GM12878 (cell line): Measurements from ENCODE around the gene SGMS1. TPM values are rescaled to one million over a fixed set of nuclear protein-coding genes. Genes with fewer than 3 reads are reported as not detected.

Experiments used
- BCLAF1 ChIP-seq: fragments of 450-650 bp; IDR thresholded peaks from 2 replicates; pipeline ENCODE4 v1.6.1; 2017; ENCODE audit warnings: antibody characterized with exemption, mild to moderate bottlenecking, moderate library complexity
- BHLHE40 ChIP-seq, 2 experiments: fragments of 450-650 bp in 1 of 2; IDR thresholded peaks; 2 replicates each; pipeline ENCODE4 v1.6.1; 2011 to 2017; ENCODE audit warnings: low read depth in 2 of 2, borderline replicate concordance in 1 of 2, improper control_type of control experiment in 1 of 2, low read length in 1 of 2, mild to moderate bottlenecking in 1 of 2
- BMI1 ChIP-seq: fragments of 450-650 bp; IDR thresholded peaks from 2 replicates; pipeline ENCODE4 v1.6.1; 2016; ENCODE audit warnings: mild to moderate bottlenecking, moderate library complexity, borderline replicate concordance
- CHD1 ChIP-seq: IDR thresholded peaks from 2 replicates; pipeline ENCODE4 v1.6.1; 2012; ENCODE audit warnings: low read depth, low read length, improper control_type of control experiment
- EGR1 ChIP-seq, 2 experiments: IDR thresholded peaks; 1 replicate in 1 of 2; 2 replicates in 1 of 2; pipeline ENCODE4 v1.6.1; 2011 to 2012; ENCODE audit warnings: low read depth in 2 of 2, low read length in 2 of 2, borderline replicate concordance in 1 of 2, mild to moderate bottlenecking in 1 of 2, moderate library complexity in 1 of 2
- HDAC2 ChIP-seq: fragments of 200-600 bp; sonication (generic); IDR thresholded peaks from 2 replicates; pipeline ENCODE4 v1.6.1; 2017
- IKZF1 ChIP-seq: fragments of 450-650 bp; conservative IDR thresholded peaks from 2 replicates; pipeline ENCODE4 v1.6.1; 2017; ENCODE audit warnings: antibody characterized with exemption, mild to moderate bottlenecking
- JUNB ChIP-seq: IDR thresholded peaks from 2 replicates; pipeline ENCODE4 v1.6.1; 2016; ENCODE audit warnings: antibody characterized with exemption, mild to moderate bottlenecking
- NR2C1 ChIP-seq: fragments of 450-650 bp; IDR thresholded peaks from 2 replicates; pipeline ENCODE4 v1.6.1; 2017; ENCODE audit warnings: antibody characterized with exemption, mild to moderate bottlenecking, moderate library complexity
- NR2F1 ChIP-seq: fragments of 450-650 bp; conservative IDR thresholded peaks from 2 replicates; pipeline ENCODE4 v1.6.1; 2017; ENCODE audit warnings: mild to moderate bottlenecking
- NRF1 ChIP-seq: conservative IDR thresholded peaks from 2 replicates; pipeline ENCODE4 v1.6.1; 2011; ENCODE audit warnings: mild to moderate bottlenecking, low read depth, low read length, improper control_type of control experiment
- RB1 ChIP-seq: fragments of 450-650 bp; formaldehyde crosslinking; IDR thresholded peaks from 2 replicates; pipeline ENCODE4 v1.6.1; 2017; ENCODE audit warnings: mild to moderate bottlenecking, borderline replicate concordance
- RCOR1 ChIP-seq: conservative IDR thresholded peaks from 2 replicates; pipeline ENCODE4 v1.6.1; 2012; ENCODE audit warnings: low read depth, low read length, improper control_type of control experiment
- RELA ChIP-seq: fragments of 450-650 bp; IDR thresholded peaks from 2 replicates; pipeline ENCODE4 v1.8.0; 2014; ENCODE audit warnings: borderline replicate concordance; ENCODE audit not compliant: partially characterized antibody
- RELB ChIP-seq: fragments of 450-650 bp; IDR thresholded peaks from 2 replicates; pipeline ENCODE4 v1.6.1; 2017; ENCODE audit warnings: low read depth, mild to moderate bottlenecking, moderate library complexity
- SMC3 ChIP-seq: IDR thresholded peaks from 2 replicates; pipeline ENCODE4 v1.6.1; 2011; ENCODE audit warnings: low read length, improper control_type of control experiment, borderline replicate concordance
- SUPT20H ChIP-seq: IDR thresholded peaks from 2 replicates; pipeline ENCODE4 v1.6.1; 2011; ENCODE audit warnings: low read depth, mild to moderate bottlenecking, low read length, moderate library complexity, borderline replicate concordance; ENCODE audit not compliant: control insufficient read depth
- TCF12 ChIP-seq: IDR thresholded peaks from 2 replicates; pipeline ENCODE4 v1.6.1; 2011; ENCODE audit warnings: low read depth, mild to moderate bottlenecking, low read length
- TCF3 ChIP-seq: IDR thresholded peaks from 2 replicates; pipeline ENCODE4 v1.6.1; 2012; ENCODE audit warnings: low read depth, mild to moderate bottlenecking, low read length, borderline replicate concordance; ENCODE audit not compliant: insufficient read depth
- ZBED1 ChIP-seq: IDR thresholded peaks from 2 replicates; pipeline ENCODE4 v1.6.1; 2016; ENCODE audit warnings: borderline replicate concordance
- polyA plus RNA-seq, 11 experiments: library from polyadenylated mRNA; depleted of rRNA in 4 of 11; unstranded in 6 of 11; stranded (reverse) in 5 of 11; fragments of >200 nt; fragmentation: Nextera tagmentation in 4 of 11; fragmentation: Illumina TruSeq in 1 of 11; extraction: Ambion mirVana in 4 of 11; extraction: Trizol in 1 of 11; gene quantifications; 1 replicate in 1 of 11; 2 replicates in 10 of 11; pipeline versions ENCODE4 v1.2.1 to v1.2.3, GENCODE V29; 2011 to 2016; ENCODE audit warnings: inconsistent platforms in 2 of 11, missing spikeins in 2 of 11, low read depth in 1 of 11
- total RNA-seq, 4 experiments: library from RNA; depleted of rRNA in 3 of 4; stranded (reverse); fragments of >200 nt in 3 of 4; fragmentation: Illumina TruSeq in 1 of 4; extraction: Trizol in 1 of 4; gene quantifications; 2 replicates each; pipeline versions ENCODE4 v1.2.1 to v1.2.3, GENCODE V29; 2013 to 2021
- TF ChIP-seq, protein P1 (sequence below): IDR thresholded peaks from 2 replicates; pipeline ENCODE4 v1.6.1; 2012; ENCODE audit warnings: mild to moderate bottlenecking, low read depth, low read length

The SGMS1 gene
- total and polyA plus RNA-seq, 10 of the 15 experiments (the other 5 are each of a cell fraction or from before 2014, with no cell fraction given) = 1.4 to 14.5 (median 4.9) TPM

- TF ChIP-seq BMI1 (peak; percentile 95), IKZF1 (peak; percentile 99), RB1 (no peak), SMC3 (peak; percentile 25; the same call in 1 of the 2 replicates), EGR1 (IDR thresholded peaks at IDR 0.05; ENCODE audit: borderline replicate concordance in 1 of 2, low read depth in 2 of 2, low read length in 2 of 2) (no peak), NR2C1 (no peak), NR2F1 (peak; percentile 99), RCOR1 (peak; percentile 93; the same call in 1 of the 2 replicates), NRF1 (no peak), ZBED1 (peak; percentile 98), SUPT20H (no peak), CHD1 (peak; percentile 74; the same call in 1 of the 2 replicates), BHLHE40 (IDR thresholded peaks at IDR 0.05; ENCODE audit: borderline replicate concordance in 1 of 2, low read depth in 2 of 2, low read length in 1 of 2) (peak; percentile 100), RELA (peak; percentile 94), RELB (peak; percentile 100), TCF3 (peak; percentile 98), BCLAF1 (0 out of 2 replicates have a peak, but pooled peaks have one; percentile 48), TCF12 (peak; percentile 98), HDAC2 (no peak), JUNB (peak; percentile 100)
- TF ChIP-seq, protein P1, sequence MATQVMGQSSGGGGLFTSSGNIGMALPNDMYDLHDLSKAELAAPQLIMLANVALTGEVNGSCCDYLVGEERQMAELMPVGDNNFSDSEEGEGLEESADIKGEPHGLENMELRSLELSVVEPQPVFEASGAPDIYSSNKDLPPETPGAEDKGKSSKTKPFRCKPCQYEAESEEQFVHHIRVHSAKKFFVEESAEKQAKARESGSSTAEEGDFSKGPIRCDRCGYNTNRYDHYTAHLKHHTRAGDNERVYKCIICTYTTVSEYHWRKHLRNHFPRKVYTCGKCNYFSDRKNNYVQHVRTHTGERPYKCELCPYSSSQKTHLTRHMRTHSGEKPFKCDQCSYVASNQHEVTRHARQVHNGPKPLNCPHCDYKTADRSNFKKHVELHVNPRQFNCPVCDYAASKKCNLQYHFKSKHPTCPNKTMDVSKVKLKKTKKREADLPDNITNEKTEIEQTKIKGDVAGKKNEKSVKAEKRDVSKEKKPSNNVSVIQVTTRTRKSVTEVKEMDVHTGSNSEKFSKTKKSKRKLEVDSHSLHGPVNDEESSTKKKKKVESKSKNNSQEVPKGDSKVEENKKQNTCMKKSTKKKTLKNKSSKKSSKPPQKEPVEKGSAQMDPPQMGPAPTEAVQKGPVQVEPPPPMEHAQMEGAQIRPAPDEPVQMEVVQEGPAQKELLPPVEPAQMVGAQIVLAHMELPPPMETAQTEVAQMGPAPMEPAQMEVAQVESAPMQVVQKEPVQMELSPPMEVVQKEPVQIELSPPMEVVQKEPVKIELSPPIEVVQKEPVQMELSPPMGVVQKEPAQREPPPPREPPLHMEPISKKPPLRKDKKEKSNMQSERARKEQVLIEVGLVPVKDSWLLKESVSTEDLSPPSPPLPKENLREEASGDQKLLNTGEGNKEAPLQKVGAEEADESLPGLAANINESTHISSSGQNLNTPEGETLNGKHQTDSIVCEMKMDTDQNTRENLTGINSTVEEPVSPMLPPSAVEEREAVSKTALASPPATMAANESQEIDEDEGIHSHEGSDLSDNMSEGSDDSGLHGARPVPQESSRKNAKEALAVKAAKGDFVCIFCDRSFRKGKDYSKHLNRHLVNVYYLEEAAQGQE = peak; percentile 48; the same call in 1 of the 2 replicates
These were observed 115.3 kb downstream of the SGMS1 start (continued) for GRCh38 chr10:50508315-50509051.
